CD4-positive, alpha-beta T cell treated with Interleukin-17A for 4 hours (primary cell): Measurements from ENCODE around the gene NABP2.
"Not testable (repeated sequence)": the region's sequence is repeated elsewhere in the genome, so short reads cannot be mapped to it uniquely, and the experiment has no call there.

Experiments used
- DNase-seq: peaks from one replicate; pipeline ENCODE4 v3.0.0-alpha.2; 2020; ENCODE audit warnings: mixed read lengths

NABP2 gene

DNA sequence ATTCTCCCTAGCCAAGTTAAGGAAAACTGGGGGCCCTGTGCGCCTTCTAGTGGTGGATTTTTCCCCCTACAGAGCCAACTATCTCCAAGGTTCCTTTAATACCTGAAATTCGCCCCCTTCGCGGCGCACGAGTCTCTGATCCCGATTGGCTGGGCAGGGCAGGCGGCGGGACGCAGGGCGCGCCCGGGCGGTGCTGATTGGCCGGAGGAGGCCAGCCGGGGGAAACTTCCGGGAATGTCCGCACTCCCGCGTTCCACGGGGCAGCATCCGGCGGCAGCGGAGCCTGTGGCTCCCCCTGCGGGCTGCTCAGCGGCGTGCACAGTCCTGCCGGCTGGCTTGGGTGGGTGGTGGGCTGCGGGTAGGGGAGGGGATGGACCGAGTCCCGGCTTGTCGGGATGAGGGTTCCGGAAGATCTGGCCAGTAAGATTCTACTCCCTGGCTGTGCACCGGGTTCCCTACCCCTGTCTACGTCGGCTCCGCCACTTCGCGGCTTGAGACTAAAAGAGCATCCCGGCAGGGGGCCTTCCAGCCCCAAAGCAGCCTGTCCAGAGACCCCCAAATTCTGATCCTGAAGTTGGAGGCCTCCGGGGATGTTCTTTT is at the start of gene NABP2:
Gene NABP2 (plus strand): TSS at position 241 of the 600 bp plus-strand sequence. CDS start 515 bp downstream, outside the sequence.
- DNase-seq = peak; percentile 96

DNA sequence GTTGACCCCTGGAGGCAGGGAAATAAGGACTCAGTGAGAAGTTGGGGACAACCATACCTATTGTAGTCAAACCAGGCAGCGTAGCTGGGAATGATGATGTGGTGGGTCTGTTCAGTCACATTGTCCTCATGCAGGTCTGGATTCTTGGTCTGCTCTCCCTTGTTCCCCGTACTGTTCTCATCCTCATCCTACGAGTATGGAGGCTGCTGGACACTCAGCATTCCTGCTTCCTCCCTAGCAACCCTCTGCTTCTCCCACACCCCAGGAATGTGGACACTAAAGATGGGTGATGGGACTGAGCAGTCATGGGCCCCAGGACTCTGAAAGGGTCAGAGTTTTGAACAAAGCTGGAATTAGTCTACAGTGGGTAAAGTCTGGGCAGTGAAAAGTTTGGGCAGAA is 45.8 kb upstream of the NABP2 start:
- DNase-seq = no peak

DNA sequence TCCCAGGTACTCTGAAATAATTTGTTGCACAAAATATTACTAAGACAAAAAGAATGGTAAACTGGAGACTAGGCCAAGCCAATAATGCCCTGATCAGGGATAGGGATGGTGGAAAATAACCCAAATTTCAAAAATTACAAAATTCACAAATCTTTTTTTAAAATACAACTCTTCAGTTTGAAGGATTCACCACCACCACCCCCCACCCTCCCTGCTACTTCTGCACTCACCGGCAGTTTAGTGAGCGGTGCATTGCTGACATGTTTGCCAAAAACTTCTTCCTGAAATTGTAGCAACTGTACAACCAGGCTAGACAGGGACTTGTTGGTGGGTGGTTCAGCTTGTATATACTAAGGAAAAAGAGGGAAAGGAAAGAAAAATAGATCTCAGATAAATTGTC is 37.2 kb upstream of the NABP2 start:
- DNase-seq = no peak

DNA sequence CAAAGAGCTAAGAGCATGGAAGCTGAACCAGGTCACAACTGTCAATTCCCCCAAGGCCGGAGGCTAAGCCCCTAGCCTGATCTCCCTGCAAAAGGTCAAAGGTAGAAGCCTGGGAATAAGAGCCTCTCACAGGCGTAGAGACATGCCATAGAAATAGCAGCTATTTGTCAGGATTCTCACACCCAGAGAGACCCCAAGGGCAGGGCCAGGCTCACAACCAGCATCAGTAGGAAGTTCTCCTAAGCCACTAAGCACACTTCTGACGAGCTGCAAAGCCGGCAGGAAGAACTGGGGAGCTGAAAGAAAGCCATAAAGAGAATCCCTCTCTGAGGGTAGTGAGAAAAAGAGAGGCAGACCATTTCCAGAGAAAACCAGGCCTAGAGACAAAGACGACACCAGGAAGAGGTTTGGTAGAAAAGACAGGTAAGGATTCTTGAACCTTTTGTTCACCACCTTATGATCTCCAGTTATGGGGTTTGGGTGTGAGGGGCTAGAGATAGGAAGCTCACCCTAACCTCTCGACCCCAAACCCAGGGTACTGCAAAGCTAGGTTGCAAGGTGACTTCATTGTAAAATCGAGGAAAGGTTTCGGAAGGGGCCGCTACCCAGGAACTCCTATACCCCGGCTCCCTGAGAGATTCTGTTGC is 35.9 kb upstream of the NABP2 start:
- peak; percentile 23 for DNase-seq

DNA sequence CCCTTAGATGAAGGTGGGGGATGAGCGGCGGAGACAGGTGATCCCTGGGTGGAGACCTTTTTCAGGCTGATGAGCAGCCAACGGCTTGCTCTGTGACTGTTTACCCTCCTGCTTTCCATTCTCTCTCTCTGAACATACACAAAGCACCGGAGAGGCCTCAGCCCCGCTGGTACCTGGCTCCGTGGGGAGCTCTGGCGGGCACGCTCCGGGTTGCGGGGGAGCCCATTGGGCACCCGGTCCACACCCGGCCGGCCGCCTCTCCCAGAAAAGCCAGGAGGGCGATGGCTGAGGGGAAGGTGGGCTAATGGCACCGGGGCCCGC is 35.4 kb upstream of the NABP2 start:
- DNase-seq = no peak

DNA sequence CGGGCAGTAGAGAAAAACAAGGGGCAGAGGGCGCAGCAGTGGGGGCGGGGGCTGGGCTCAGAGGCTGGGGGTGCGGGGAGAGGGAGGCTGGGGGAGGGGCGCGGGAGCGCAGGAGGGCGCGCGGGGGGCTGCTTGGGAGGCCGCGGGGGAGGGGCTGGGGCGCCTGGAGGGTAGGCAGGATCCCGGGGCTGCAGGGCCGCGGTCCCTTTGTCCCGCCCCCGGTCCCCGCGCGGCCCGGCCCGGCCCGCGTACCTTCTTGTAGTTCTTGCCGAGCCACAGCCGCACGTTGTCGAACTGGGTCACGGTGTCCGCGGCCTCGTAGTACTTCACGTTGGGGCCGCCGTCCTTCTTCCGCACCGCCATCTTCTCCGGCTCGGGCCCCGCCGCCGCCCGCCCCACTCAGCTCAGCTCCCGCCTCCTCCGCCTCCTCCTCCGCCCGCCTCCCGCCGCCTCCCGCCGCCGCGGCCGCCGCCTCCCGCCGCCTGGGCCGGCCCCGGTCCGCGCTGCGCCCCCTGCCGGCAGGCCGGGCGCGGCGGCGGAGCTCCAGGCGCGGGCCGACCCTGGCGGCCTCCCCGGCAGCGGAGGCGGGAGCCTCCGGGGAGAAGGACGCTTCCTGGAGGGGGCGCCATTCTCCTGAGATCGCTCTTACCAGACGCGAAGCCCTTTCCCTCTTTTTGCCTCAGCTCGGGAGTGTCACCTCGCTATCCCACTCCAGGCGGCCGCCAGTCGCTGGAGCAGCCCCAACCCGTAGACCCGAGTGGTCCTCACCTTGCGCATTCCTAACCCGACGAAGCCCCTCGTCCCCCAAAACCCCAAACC is 34.8 kb upstream of the NABP2 start, which contains the start of gene SMARCC2:
Gene SMARCC2 (minus strand): TSS at position 385 of the 819 bp plus-strand sequence. CDS start 22 bp downstream, at position 363.
- DNase-seq = peak; percentile 90

DNA sequence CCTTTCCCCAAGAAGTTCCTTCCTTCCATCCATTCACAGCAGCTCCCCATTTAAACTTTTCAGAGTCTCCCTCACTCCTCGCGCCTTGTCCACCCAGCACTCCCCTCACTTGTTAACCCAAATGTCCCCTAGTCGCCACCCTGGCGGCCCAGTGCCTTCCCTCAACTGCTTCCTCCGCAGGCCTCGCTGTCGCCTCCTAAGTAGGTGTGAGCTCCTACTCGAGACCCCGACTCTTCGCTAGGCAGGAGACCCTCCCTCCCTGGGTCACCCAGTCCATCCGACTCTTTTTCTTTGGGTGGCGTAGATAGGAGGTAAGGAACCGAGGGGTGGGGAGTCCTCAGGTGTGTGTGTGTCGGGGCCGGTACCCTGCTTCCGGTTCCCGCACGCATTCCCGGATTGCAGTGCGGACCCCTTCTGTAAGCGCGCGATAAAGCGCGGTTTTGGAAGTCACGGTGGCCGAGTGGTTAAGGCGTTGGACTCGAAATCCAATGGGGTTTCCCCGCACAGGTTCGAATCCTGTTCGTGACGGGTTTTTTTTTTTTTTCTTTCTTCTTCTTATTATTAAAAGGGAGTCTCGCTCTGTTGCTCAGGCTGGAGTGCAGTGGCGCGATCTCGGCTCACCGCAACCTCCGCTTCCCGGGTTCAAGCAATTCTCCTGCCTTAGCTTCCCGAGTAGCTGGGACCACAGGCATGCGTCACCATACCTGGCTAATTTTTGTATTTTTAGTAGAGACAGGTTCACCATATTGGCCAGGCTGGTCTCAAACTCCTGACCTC is 34.0 kb upstream of the NABP2 start:
- peak; percentile 72 for DNase-seq

DNA sequence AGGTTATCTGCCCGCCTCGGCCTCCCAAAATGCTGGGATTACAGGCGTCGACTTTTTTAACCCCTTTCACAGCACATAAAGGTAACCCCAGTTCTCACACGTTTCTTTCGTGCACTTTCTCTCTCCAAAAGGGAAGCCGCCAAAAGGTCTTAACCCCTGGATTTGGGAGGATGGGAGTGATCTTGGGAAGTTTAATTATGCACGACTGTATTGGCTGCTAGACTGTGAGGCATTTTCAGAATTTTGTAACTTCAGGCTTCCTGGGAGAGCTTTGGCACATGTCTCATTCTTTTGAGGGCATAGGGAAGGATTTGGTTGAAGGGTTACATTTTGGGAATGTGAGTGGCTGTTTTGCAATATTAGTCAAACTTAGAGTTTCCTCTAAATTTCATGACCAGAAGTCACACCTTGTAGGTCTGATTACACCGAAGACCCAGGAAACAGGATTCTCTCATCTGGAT is 33.4 kb upstream of the NABP2 start:
- no peak for DNase-seq

DNA sequence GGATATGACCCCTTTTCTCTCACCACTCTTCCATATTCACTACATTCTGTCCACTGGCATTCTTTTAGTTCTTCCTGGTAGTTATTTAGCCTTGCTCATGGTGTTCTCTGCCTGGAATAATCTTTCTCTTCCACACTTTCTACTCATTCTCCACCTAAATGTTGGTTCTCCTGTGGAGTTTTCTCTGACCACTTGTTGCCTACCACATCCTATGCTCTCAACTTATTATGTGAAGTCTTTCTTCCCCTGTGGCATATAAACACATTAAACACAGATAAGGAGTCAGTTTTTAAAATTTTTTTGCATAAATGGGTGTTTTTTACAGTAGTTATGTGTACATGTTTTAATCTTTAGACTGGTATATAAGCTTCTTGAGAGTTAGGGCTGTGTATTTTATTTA is 31.6 kb upstream of the NABP2 start:
- DNase-seq = no peak

DNA sequence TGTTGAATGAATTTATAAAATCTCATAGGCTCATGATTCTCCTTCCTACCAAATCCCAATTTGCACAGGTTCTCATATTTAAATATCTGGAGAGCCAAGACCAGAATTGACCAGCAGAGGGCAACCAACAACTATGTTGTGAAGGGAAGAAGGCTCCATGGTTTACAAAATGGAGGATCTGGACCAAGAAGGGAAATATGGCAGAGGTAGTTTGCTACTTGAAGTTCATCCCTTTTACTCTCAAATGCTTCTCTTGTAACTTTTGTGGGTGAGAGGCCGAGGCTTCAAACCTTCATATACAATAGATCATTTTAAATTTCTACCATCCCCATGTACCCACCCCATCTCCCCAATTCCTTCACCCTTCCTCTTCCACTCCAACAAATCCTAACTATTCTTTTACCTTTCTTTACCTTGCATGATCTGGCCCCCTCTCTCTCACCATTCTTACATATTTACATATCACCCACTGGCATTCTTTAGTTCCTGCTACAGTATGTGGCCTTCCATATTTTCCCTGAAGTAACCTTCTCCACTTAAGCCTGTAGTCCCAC is 31.0 kb upstream of the NABP2 start:
- DNase-seq = peak; percentile 82

DNA sequence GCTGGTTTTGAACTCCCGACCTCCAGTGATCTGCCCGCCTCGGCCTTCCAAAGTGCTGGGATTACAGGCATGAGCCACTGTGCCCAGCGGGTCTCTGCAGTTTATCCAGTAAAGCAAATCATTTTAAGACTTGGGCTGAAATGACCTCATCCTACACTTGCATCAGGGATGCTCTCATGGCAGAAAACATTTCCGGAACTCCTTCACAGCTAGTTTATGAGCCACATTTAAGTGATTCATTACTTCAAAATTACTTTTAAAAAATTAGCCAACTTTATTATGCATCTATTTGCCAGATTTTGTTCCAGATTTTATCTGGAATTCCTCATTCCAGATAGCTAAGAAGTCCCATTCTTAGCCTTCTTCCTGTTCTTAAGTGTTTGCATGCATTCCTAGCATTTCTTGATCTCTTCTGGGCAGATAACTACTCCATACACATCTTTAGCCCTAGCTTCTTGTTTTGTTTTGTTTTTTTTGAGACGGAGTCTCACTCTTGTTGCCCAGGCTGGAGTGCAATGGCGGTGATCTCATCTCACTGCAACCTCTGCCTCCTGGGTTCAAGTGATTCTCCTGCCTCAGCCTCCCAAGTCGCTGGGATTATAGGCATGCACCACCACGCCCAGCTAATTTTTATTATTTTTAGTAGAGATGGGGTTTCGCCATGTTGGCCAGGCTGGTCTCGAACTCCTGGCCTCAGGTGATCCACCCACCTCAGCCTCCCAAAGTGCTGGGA is 27.2 kb upstream of the NABP2 start:
- DNase-seq = not testable (repeated sequence)

DNA sequence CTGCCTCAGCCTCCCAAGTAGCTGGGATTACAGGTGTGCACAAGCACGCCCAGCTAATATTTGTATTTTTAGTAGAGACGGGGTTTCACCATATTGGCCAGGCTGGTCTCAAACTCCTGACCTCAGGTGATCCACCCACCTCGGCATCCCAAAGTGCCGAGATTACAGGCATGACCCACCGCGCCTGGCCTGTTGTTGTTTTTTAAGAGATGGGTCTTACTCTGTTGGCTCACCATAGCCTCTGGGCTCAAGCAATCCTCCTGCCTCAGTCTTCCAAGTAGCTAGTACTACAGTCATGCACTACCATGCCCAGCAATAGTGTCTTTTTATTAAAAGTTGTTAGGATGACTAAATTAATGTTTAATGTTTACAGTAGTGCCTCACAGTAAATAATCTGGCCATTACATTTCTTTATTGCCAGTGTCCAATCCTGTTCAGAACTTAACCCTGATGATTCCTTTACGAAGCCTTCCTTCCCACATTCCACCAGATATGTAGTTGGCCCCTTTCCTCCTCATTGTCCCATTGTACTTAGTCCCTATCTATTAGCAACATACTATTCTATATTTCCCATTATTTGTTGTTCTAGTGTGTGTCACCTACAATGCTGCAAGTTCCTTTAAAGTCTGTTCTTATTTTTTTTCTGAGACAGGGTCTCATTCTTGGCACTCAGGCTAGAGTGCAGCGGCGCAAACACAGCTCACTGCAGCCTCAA is 26.1 kb upstream of the NABP2 start:
- no peak for DNase-seq

DNA sequence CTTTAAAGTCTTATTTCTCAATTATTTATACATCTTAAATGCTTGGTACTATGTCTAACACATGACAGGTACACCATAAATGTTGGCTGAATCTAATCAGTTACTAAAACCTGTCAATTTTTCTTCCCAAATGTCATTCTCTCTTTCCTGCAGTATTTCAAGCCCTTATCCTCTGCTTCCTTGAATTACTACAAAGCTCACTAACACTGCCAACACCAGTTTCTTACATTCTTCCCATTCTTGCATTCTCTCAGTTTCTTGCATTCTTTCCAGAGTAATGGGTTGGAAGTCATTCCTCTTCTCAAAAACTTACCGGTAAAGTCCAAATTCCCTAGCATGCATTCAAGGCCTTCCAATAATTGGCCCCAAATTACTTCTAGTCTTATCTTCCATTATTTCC is 25.3 kb upstream of the NABP2 start:
- no peak for DNase-seq

DNA sequence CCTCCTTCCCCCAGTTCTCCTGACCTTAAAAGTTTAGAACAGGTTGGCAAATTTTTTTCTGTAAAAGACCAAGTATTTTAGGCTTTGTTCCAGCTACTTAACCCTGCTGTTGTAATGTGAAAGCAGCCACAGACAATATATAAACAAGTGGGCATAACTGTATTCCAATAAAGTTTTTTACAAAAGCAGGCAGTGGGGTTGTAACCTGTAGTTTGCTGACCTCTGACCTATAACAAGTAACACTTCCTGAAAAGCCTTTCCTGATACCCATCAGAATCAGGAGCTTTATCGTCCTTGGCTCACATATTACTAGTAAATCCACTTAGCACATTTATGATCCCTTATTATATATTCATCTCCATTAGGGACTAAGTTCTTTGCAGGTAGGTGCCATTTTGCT is 21.8 kb upstream of the NABP2 start:
- DNase-seq = no peak

DNA sequence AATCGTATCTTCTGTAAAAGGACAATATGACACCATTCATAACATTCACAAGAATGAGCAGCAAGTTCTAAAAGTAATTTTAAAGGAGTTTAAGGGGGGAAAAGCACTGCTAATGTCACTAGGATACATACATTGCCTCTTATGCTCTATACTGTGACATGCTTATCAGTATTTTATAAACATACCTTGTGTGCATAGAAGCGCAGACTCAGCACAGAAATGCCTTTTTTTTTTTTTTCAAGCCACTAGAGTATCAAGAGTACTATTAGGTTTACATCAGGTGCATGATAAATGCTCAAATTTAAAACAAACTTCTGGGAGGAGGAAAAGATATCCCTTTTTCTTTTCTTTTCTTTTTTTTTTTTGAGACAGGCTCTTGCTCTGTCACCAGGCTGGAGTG is 21.3 kb upstream of the NABP2 start:
- no peak for DNase-seq

DNA sequence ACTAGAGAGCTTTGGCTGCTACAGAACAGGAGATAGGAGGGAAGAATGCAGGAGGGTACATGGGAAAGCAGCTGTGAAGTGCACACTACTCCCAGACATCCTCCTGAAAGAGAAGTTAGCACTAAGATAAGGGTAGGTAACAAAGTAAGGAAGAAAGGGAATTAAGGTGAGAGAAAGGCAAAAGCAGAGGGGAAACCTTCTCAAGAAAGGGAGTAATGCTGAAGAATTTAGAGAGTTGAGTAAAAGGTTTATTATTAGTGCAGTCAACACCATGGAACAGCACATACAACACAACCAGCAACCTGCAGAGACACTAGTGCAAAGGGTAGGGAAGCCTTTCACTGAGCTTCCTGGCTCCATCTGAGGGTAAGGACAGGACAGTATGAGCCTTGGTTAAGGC is 19.9 kb upstream of the NABP2 start:
- no peak for DNase-seq

DNA sequence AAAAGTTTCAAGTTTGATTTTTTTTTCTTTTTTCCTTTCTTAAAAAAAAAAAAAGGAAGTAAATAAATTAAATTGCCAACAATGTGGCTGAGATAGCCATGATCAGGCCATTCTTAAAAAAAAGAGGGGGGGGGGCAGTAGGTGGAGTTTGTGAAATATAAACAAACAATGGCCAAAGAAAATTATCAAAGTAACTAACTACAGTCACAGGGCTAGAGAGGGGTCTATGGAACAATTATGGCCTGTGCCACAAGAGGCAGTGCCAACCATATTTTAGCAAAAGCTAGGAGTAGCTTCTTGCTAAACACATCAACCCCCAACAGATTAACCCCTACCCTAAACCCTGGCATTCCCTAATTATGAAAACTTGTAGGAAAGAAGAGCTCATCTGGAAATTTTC is 18.7 kb upstream of the NABP2 start:
- no peak for DNase-seq

DNA sequence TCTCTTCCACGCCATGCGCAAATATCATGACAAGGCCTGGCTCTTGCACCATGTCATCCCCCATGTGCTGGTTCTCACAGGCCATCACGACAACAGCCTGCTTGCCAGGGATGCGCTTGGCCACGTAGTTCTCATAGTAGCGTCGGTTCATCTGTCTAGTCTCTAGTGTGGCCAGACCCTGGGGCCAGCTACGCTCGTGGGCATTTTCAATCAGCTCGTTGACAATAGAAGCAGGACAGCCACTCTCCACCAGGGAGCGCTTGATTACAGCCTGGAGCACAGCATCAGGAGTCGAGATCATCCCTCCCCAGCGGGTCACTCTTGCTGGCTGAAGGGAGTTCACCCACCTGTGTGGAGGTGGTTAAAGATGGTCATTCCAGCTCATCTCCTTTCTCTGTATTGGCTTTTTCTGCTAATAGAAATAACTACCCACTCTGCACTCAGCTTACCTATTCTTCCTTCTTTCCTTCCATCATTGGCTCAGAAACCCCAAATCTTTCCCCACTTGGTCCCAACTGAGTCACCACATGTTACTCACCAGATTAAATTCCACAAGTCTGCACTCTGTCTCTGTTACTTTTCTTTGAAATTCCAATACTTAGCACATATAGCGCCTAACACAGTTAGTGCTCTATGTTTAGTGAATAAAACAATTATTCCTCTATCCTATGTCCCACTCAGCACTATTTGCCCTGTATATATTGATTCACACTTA is 17.5 kb upstream of the NABP2 start:
- DNase-seq = peak; percentile 52

DNA sequence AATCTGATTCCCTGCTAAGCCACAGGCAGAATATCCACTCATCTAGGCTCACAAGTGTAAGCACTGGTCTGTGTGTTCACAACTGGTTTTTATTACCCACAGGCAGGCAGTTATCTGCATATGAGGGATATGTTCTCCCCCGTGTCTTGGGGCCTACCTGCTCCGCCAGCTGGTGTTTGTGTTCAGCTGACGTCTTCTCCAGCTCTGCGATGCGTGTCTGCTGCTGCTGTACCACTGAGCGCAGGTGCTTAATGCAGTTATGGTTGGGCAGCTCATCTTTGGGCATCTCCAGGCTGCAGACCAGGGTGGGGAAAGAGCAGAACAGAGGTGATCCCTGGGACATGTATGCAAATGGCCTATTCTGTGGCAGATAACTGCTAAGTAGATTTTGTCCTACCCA is 16.1 kb upstream of the NABP2 start:
- no peak for DNase-seq

DNA sequence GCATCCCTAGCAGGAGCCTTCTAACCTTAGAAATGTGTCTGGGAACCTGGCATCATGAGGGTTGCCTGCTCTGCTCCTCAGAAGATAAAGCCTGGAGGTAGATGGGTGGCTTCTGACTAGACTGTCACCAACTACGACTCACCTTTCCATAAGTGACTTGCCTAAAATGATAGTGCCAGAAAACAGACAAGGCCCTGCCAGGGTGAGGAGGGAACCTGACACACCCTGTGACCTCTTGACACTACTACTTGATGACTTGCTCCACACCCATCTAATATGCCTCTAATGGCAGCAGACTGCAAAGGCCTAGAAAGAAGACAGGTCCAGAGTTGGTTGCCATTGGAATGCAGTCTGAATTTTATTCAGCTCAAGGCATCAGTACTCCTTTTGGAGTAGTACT is 11.8 kb upstream of the NABP2 start:
- DNase-seq = no peak

DNA sequence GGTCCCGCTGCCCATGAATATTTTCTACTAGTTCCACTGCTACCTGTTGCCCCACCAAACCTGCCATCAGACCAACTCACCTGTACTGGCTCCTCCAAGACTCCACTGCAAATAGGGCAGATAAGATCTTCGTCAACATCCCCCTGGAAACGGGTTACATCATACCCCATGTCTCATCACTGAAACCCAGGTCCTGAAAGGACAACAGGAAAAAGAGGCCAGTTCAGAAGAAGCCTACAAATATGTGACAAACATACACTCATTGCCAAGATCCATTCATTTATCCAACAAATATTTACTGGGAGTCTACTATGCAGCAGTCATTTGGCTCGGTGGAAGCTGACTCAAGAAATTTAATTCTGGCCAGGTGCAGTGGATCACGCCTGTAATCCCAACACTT is 10.3 kb upstream of the NABP2 start:
- no peak for DNase-seq
